HG02840 (cell line): ENCODE data around the gene KCNMB1.
"Not testable (repeated sequence)": the region's sequence is repeated elsewhere in the genome, so short reads cannot be mapped to it uniquely, and the experiment has no call there.

Source experiments
- ATAC-seq: cut with Tn5 transposase; IDR thresholded peaks from one replicate; pipeline ENCODE4 v1.9.1; 2021; ENCODE audit warnings: mild to moderate bottlenecking, moderate library complexity, moderate number of reproducible peaks; ENCODE audit not compliant: unreplicated experiment, low FRiP score

The KCNMB1 gene

DNA sequence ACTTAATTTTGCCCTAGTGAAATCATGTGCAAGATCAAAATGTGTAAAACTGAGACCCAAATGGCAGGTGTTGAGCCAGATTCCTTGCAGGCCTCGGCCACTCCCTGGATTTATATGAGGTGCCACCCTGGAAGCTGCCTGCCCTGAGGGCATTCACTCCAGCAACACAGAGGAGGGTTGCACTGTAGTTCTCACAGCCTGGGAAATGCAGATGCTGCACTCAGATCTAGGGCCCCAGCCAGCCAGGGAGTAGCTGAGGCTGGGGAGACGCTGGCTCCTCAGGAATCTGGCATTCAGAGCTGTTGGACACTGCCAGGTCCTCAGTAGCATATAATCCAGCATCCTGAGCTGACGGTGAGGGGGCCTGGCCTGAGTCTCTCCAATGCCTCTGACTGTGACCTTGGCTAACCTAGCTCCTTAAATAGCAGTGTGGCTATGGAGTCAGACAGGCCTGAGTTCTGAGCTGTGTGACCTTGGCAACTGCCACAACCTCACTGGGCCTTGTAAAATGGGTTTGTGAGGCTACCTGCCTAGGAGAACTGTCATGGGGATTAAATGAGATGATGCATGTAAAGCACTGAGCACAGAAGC is 8.7 kb downstream of the KCNMB1 start:
- no peak for ATAC-seq

DNA sequence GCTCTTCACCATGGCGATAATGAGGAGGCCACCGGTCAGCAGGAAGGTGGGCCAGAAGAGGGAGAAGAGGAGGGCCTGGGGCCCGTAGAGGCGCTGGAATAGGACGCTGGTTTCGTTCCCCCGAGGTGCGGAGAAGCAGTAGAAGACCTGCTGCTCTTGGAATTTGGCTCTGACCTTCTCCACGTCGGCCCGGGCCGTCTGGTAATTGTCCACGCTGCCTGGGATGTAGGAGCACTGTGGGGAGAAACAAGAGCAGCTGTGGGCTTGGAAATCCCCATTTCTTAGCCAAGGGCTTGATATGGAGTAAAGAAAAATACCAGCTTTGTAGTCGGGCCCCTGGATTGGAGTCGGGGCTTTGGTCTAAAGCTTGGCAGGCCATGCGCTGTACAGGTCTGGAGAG is 10.4 kb downstream of the KCNMB1 start:
- no peak for ATAC-seq

DNA sequence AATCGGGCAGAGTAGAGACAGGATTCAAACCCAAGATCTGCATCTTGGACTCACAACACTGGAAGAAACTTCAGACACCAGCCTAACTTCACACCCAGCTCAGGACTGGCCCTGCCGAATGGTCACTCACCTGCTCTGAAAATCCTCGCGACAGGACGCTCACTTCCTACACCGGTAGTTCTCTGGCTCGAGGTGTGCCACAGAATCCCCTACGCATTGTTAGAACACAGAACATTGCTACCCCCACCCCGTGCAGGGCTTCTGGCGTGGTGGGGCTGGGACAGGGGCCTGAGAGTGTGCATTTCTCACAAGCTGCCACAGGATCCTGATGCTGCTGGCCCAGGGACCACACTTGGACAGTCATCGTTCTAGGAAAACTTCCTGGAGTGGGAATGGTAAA is 12.1 kb downstream of the KCNMB1 start:
- ATAC-seq: no peak

DNA sequence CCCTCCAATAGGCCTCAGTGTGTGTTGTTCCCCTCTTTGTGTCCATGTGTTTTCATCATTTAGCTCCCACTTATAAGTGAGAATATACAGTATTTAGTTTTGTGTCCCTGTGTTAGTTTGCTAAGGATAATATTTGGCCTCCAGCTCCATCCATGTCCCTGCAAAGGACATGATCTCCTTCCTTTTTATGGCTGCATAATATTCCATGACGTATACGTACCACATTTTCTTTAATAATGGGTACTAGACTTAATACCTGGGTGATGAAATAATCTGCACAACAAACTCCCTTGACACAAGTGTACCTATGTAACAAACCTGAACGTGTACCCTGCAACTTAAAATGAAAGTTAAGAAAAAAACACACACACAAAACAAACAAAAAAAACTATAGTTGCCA is 12.6 kb downstream of the KCNMB1 start:
- not testable (repeated sequence) for ATAC-seq

DNA sequence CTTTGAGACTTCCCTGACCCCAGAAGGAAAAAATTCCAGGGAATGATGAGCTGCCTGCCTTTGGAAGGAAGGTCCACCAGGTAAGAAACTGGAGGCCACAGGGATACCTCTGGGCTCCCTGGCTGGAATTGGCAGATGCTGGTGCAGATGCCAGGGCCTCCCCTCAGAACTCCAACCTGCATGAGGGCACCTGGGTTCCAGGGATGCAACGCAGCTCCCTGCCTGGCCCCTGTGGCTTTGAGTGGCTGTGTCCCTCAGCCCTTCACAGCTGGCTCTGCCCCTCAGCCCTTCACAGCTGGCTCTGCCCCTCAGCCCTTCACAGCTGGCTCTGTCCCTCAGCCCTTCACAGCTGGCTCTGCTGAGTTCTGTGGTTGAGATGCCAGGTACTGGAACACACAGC is 13.9 kb downstream of the KCNMB1 start:
- no peak for ATAC-seq

DNA sequence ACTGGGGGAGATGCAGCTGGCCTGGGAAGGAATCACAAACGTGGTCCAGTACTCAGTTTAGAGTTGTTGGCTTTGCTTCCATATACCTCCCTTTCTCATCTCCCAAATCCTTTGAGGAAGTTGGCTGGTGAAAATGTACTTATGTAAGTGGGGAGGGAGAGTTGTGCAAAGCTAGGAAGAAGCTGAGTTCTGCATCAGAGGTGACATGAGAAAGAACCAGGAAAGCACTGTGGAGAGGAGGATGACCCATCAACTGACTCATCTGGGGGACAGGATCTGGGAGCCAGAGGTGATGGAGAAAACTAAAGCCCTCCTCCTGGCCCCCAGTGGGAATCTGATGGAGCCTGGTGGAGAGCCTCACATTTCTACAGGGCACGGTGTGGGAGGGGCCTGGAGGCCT is 16.2 kb downstream of the KCNMB1 start:
- ATAC-seq: no peak

DNA sequence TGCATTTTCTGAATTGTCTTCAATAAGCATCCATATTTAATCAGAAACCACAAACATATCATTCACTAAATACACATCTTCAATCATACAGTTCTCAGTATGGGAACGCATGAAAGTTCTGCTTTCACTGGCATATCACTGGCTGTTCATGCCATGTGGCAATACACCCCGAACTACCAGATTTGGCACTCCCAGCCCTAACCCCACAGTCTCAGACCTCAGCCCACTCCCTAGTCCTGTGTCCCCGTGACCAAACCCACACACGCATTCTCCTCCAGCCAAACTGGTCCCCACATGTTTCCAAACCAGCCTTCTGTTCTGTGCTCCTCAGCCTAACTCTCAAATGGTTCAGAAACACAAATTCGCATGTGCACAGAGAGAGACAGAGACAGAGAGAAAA is 20.6 kb downstream of the KCNMB1 start:
- ATAC-seq: no peak

DNA sequence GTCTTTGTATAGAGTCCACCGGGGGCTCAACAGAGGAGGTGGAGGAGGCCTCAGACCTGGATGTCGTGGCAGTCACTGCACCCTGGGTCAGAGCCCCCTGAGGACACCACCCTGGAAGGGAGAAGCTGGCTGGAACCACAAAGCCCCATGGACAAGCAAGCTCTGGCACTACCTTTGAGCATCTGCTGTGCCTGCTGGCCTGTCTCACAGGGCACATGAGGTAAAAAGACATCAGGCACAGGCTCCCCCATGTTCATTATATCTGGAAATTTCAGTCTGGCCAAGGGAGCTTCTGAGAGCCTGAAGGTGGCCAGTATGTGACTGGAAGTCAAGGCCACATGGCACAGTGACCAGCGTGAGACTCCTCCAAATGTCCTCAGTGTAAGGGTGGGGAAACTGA is 22.9 kb downstream of the KCNMB1 start:
- no peak for ATAC-seq

DNA sequence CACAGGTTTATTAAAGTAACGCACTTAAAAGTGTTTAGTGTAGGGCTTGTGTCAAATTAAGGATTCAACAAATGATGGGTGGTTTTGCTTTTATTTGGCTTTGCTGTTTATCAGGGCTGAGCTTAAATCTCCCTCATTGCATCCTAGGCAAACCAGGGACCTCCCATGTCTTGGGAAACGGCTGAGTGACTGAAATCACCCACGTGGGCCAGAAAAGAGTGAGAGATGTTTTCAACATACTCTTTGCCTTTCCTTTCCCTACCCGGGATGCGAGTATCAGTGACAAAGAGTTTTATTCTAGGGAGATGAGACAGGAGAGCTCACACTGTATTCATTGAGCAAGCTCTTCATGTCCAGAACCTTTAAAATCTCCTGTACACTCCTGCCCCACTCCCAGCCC is 23.3 kb downstream of the KCNMB1 start:
- ATAC-seq: no peak

DNA sequence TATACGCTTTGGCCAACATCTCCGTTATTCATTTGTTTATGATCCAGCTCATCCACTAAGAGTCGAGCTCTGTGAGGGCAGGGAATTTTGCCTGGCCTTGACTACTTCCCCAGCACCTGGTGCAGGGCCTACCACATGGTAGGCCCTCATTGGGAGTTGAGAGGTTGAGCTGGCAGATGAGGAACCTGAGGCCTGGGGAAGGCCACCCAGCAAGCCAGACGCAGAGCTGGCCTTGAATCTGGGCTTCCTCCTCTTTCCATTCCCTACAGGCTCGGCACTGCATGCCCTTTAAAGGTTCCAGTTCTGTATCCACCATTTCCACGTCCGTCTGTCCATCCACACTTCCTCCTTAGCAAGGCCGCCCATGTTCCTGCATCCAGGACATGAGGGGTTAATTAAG is 24.2 kb downstream of the KCNMB1 start:
- ATAC-seq: no peak

DNA sequence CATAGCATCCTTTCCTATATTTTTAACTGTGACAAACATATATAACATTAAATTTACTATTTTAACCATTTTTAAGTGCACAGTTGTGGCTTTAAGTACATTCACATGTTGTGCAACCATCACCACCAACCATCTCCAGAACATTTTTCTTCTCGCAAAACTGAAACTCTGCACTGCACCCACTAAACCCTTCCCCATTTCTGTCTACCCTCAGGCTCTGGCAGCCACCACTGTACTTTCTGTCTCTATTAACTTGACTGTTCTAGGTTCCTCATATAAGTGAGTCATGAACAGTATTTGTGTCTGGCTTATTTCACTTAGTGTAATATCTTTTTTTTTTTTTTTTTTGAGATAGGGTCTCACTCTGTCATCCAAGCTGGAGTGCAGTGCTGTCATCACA is 25.5 kb downstream of the KCNMB1 start:
- no peak for ATAC-seq

DNA sequence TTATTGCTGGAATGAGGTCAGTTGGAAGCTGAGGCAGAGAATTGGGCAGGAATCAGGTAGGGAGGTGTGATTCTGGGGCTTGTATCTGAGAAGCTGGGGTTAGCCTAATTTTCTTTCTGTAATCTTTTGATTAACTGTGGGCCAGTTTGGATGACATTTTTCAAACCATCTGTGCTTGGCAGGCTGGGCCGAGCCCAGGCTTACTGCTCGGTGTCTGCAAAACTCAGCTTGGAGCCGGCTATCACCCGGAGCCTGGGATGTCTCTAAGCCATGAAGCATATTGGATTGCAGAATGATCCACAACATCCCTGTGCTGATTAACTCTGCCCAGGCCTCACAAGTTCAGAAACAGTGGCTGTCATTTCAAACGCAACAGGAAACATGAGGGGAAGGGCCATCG is 26.5 kb downstream of the KCNMB1 start:
- ATAC-seq: no peak

DNA sequence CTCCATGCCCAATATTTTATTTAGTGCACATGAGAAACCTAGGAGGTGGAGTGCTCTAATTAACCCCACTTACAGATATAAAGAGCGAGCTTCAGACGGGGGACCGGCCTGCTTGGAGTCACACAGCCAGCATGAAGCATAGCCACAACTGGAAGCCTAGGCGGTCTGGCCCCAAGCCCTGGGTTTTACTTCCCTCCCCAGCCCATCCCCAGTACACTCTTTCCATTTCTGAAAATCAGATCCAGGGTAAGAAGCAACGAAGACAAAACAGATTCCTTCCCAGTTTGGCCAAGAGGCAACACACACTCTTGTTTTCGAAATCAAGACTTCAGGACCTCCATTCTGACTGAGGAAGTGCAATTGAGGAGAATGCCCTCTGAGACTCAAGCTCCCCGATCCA is 27.1 kb downstream of the KCNMB1 start:
- no peak for ATAC-seq

DNA sequence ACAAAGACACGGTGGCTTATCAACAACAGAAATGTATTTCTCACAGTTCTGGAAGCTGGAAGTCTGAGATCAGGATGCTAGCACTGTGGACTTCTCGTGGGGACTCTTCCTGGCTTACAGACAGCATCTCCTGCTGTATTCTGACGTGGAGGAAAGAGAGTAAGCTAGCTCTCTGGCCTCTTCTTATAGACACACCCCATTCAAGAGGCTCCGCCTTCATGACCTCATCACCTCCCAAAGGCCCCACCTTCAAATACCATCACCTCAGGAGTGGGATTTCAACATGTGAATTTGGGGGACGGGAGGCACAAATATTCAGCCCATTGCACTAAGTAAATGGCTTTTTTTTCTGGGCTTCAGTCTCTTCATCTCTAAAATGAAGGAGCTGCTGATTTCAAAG is 27.6 kb downstream of the KCNMB1 start:
- no peak for ATAC-seq

DNA sequence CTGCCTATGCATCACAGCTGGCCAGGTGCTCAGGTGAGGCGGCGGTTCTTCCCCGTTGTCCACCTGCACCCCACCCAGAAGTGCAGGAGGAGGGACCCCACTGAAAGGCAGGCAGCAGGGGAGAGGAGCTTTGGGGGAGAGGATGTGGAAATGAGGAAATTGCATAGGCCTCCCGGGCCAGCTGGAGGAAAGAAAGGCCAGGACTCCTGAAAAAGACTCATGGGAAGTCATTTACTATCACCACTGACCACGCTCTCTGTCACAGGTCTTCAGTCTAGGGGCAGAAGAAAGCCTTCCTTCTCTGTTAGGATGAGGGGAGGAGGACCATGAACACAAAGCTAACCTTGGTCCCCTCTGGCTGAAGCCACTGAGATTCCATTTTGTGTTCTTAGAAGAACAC is 28.1 kb downstream of the KCNMB1 start:
- ATAC-seq: no peak

DNA sequence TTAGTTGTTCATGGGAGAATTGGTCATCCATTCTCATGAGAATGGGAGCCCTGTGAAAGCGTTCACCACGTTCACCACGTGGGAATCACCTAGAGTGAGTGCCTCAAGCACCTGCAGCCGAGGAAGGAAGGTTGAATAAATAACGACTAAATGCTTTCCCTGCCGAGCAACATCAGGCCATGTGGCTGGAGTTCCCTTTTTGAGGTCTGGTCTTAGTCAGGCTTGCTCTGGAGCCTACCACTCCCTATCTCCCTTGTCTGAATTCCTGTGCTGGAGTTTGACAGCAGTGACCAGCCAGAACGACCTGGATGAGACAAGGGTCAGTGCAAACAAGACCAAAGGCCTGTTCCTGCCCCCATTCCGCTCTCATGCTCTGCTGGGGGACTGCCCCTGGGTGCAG is 28.5 kb downstream of the KCNMB1 start:
- no peak for ATAC-seq

DNA sequence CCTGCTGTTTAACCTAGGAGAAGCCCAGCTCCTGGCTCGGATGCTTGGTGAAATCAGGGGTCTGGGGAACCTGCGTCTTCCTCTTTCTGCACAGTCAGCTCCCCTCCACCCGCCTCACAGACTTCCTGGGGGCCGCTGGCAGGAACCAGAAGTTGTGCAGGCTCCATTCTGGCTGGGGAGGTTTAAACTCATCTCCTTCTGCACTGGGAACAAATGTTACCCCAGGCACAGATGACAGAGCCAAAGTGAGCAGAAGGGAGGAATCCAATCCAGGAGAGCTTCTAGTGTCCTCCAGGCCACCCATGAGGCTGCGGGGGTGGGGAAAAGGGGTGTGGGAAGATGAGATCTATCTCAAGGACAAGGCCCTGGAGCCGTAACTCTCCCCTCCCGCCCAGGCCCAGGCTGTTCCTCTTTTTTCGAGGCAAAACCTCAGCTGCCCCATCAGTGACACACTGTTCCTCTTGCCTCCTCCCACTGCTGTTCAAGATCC is 31.2 kb downstream of the KCNMB1 start:
- no peak for ATAC-seq

DNA sequence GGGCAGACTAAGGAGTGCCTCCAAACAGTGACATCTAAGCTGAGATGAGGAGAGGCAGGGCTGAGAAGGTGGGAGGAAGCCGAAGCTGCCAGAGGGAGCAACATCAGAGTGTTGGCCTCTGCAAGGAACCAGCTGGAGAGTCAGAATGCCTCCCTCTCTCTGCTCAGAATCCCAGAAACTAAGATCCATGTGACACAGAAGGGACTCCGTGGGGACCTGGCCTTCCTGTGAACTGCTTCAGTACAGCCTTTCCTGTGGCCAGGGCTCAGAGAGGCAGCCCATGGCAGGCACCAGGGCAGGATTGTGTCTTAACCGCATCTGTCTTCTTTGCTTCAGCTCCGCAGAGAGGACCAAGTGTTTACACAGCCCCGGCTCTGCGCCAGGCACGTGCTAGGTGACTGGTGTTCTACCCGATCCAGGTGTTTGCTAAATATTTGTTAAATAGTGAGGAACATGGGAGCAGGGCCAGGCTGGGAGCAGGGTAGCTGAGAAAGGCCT is 33.5 kb downstream of the KCNMB1 start:
- no peak for ATAC-seq

DNA sequence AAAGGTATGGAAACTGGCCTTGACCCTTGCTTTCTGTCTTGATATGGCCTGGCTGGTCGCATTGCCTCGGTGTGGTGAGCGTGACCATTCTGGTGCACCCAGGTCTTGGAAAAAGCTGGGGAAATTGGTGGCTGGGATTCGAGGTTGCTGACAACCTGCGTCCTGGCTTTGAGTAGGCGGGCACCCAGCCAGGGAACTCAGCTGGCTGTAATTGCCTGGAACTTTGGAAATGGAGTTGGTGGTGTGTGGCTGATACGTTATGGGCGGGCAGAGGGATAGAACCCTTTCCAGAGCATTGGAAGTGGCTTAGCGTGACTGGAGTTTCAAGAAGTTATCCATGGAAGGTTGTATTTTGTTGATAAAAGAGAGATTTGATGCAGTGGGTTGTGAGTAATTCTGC is 35.2 kb downstream of the KCNMB1 start:
- ATAC-seq: no peak

DNA sequence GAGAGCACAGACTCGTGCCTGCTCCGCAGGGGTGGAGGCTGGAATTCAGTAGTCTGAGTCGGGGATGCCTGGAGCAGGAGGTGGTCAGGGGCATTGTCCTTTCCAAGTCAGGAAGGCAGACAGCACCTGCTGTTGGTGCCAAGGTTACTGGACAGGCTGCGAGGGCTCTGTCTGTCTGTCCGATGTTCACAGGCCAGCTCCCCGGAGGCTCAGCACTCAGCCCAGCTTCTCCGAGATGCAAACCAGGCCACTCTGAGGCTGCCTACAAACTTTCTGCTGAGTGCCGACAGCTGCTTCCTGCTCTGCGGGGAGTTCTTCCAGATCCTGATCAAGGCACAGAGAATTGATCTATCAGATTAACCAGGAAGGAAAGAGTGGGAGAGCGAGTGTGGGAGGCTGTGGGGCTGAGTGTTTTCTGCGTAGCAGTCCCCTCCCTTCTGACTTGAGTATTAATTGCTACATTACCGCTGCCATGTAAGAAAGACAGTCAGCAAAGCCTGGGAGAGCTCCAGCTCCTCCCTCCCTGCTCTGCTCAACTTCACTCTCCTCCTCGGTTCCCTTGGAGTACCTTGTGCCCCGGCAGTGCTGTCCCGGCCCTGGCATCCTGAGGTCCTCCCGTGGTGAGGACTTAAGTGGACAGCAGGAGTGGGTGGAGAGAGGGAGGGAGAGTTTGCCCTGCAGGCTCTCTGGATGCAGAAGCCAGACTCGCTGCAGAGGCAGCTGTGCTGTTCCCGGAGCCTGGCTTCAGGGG is 36.0 kb downstream of the KCNMB1 start:
- no peak for ATAC-seq

DNA sequence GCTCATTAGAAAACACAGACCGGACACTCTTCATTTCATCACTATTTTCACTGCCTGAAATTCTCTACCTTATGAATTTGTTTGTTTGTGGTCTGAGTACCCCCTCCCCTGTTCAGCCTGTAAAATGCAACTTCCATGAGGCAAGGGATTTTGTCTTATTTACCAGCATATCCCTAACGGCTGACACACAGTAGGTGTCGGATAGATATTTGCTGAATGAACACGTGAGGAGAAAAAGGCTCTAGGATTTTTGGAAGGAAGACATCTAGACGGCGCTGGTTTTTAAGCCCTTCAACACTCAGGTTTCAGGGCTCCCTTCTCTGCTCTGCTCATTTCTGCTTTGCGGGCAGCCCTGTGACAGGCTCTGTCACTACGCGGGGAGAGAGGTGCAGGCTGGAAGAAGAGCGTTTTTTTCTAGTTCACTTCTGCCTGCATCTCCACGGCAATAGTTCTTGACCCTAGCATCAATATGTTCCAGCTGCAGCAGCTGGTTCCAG is 41.0 kb downstream of the KCNMB1 start:
- ATAC-seq: no peak

DNA sequence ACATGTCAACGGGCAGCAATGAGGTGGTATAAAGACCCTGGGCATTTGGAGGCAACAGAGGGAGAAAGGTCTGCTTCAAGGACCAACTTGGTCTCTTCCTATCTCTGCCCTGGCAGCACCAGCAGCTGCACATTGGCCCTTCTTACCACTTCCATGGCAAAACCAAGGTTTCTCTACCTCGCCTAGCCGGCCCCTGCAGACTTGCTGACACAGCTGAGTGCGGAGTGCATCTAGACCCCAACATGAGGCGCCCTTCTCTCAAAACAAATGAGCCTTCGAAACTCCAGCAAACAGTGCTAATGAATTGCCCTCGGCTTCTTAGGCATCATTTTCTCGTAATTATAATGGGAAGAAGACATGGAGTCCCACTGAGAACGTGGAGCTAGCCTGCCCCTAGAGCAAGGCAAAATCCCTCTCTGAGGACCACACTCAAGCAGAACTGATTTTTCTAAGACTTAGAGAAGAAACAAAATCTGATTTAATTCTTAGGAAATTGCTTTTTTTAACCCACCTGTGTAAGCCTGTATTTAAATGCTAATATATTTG is 42.1 kb downstream of the KCNMB1 start:
- ATAC-seq: no peak
